Measurements from ENCODE around the gene MAMSTR. TPM values are rescaled to one million over a fixed set of nuclear protein-coding genes. Genes with fewer than 3 reads are reported as not detected.

MAMSTR gene
- total and polyA plus RNA-seq, 10 of the 15 experiments (the other 5 are each of a cell fraction or from before 2014, with no cell fraction given) = 0.04 to 0.73 (median 0.31) TPM; not detected in 1

- ATAC-seq (no peak; the same call in 2 of the 3 replicates), DNase-seq (ENCODE audit: low read depth, low spot score) (no peak), FAIRE-seq (no peak)
- in situ Hi-C loops (cut with MboI) (no loop called here), intact Hi-C loops (cut with micrococcal nuclease; ENCODE audit: unreplicated experiment) (no loop called here)
- Histone ChIP-seq H2AFZ (ENCODE audit: control insufficient read depth, low read depth, low read length) (no peak overlapping the region), H3K27me3 (replicated peaks in 1 of 2; ENCODE audit: control insufficient read depth in 2 of 2, insufficient read depth in 2 of 2, low read length in 1 of 2) (no peaks in the 10 kb centered on the region), H3K4me2 (ENCODE audit: control insufficient read depth, insufficient read depth) (no peak overlapping the region), H3K79me2 (ENCODE audit: control insufficient read depth, insufficient read depth, low read length) (no peaks in the 10 kb centered on the region), H3K4me3 (no peak overlapping the region), H3K9me3 (replicated peaks; ENCODE audit: control insufficient read depth, insufficient read depth, low read length) (no peaks in the 10 kb centered on the region; the same call in 2 of the 3 replicates), H3K36me3 (ENCODE audit: control insufficient read depth in 2 of 2, insufficient read depth in 2 of 2, low read length in 1 of 2) (no peaks in the 10 kb centered on the region), H3K27ac (ENCODE audit: control insufficient read depth, insufficient read depth) (no peak overlapping the region), H3K4me1 (ENCODE audit: control insufficient read depth, insufficient read depth, low read length) (no peaks in the 10 kb centered on the region), H3K9ac (ENCODE audit: control insufficient read depth, insufficient read depth, low read length) (no peak overlapping the region), H4K20me1 (ENCODE audit: control insufficient read depth, insufficient read depth) (no peaks in the 10 kb centered on the region)
- ChIA-PET POLR2A (no interaction called here), CTCF (interaction anchor here (1.4 kb wide), 1 partner anchor 26 kb away, joined by 5 read pairs; the partner anchor contains the start of gene CA11), RAD21 (ENCODE audit: unreplicated experiment) (no interaction called here), SMC1A (ENCODE audit: uncharacterized antibody, unreplicated experiment) (no interaction called here)
- 41% methylated on average over 7 of the region's 10 CpGs for WGBS (ENCODE audit: insufficient coverage, insufficient replicate concordance, low lambda C conversion rate, missing lambda C conversion rate)
- no TSS peak for BruUV-seq (replicated peaks)
- no peak for TF ChIP-seq ZNF687 (IDR thresholded peaks at IDR 0.05)
- TF ChIP-seq SMAD5 (IDR thresholded peaks at IDR 0.05; ENCODE audit: low read depth) = no peak
- TF ChIP-seq TCF7 (IDR thresholded peaks at IDR 0.05; ENCODE audit: borderline replicate concordance) = no peak
- TF ChIP-seq MYB (IDR thresholded peaks at IDR 0.05; ENCODE audit: borderline replicate concordance, low read depth, low read length) = no peak
- no peak for TF ChIP-seq YBX1 (IDR thresholded peaks at IDR 0.05)
- no peak for TF ChIP-seq ZNF274 (IDR thresholded peaks at IDR 0.05; ENCODE audit: insufficient read depth, insufficient read length)
- no peak for TF ChIP-seq TARDBP (IDR thresholded peaks at IDR 0.05; ENCODE audit: borderline replicate concordance)
- TF ChIP-seq HDGF (IDR thresholded peaks at IDR 0.05) = no peak
- no peak for TF ChIP-seq RB1 (IDR thresholded peaks at IDR 0.05; ENCODE audit: borderline replicate concordance)
- no peak for TF ChIP-seq SIX5 (IDR thresholded peaks at IDR 0.05; ENCODE audit: low read depth, low read length, severe bottlenecking)
- no peak for TF ChIP-seq TCF3 (IDR thresholded peaks at IDR 0.05; ENCODE audit: borderline replicate concordance, insufficient read depth, low read depth, low read length)
- TF ChIP-seq NRF1 (conservative IDR thresholded peaks at IDR 0.05; ENCODE audit: low read depth, low read length) = no peak
- no peak for TF ChIP-seq ZNF217 (IDR thresholded peaks at IDR 0.05)
- TF ChIP-seq NBN (IDR thresholded peaks at IDR 0.05) = no peak
- TF ChIP-seq WRNIP1 (IDR thresholded peaks at IDR 0.05; ENCODE audit: borderline replicate concordance, low read depth, low read length) = no peak
- no peak for TF ChIP-seq CREM (IDR thresholded peaks at IDR 0.05; ENCODE audit: low read depth)
- no peak for TF ChIP-seq PRDM15 (CRISPR knock-in tag; IDR thresholded peaks at IDR 0.05)
- no peak for TF ChIP-seq RBBP5 (conservative IDR thresholded peaks at IDR 0.05)
- TF ChIP-seq SP1 (IDR thresholded peaks at IDR 0.05; ENCODE audit: low read depth, low read length) = no peak
Measured at GRCh38 chr19:48671446-48671995, 48.0 kb downstream of the MAMSTR start.
